GM18499 (cell line): ENCODE data around the gene EGFL8.

ENCODE experiments used
- ATAC-seq: cut with Tn5 transposase; IDR thresholded peaks from one replicate; pipeline ENCODE4 v1.9.1; 2021; ENCODE audit warnings: moderate number of reproducible peaks; ENCODE audit not compliant: insufficient read depth, unreplicated experiment

EGFL8 gene

DNA sequence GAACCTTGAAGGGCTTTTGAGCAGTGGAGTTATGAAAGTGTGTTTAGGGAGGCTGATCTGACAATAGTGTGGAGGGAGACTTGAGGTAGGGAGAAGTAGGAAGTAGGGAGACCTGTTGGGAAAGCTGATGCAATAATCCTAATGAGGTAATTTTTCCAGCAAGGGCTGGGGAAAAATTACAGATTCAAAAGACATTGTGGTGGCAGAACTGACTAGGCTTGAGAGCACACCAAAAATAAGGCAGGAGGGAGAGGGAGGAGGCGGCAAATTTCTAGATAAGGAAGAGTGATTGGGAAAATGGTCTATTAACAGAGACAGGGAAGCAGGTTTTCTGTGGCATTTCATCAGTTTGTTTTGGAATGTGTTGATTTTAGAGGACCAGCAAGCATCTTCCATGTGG is 18.1 kb upstream of the EGFL8 start:
- ATAC-seq = no peak

GRCh38 chr6:32146687-32147086 is 17.7 kb upstream of the EGFL8 start:
- no peak for ATAC-seq

GRCh38 chr6:32147401-32148132 is 16.8 kb upstream of the EGFL8 start:
- no peak for ATAC-seq

- ATAC-seq = no peak
These were observed 15.9 kb upstream of the EGFL8 start for GRCh38 chr6:32148289-32149091.

DNA sequence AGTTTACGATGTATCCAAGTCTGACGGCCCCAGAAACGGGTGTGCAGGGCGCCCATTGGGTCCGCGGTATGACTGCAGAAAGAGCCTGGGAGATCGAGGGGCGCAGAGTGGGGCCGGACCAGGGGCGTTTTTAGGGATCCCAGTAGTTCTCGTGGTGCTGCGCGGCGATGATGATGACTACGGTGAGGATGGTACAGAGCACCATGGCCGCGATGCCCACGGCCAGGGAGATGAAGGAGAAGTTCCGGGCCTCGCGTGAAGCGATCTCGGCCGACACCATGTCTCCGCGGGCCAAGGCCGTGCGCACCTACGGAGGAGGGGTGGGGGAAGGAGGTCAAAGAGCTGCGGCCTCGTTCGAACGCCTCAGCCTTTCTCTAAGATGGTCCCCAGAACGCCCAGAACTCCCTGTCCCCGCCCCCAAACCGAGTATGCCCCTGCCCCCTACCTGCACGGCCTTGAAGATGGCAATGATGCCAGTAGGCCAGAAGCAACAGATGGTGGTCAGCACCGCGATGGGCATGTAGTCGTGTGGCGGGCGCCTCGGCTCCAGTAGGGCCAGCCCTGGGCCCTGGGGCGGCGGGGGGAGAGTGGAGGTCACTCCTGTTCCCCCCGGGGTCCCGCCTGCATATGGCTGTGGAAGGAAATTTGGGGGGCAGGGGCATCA is 15.2 kb upstream of the EGFL8 start:
- ATAC-seq = no peak

DNA sequence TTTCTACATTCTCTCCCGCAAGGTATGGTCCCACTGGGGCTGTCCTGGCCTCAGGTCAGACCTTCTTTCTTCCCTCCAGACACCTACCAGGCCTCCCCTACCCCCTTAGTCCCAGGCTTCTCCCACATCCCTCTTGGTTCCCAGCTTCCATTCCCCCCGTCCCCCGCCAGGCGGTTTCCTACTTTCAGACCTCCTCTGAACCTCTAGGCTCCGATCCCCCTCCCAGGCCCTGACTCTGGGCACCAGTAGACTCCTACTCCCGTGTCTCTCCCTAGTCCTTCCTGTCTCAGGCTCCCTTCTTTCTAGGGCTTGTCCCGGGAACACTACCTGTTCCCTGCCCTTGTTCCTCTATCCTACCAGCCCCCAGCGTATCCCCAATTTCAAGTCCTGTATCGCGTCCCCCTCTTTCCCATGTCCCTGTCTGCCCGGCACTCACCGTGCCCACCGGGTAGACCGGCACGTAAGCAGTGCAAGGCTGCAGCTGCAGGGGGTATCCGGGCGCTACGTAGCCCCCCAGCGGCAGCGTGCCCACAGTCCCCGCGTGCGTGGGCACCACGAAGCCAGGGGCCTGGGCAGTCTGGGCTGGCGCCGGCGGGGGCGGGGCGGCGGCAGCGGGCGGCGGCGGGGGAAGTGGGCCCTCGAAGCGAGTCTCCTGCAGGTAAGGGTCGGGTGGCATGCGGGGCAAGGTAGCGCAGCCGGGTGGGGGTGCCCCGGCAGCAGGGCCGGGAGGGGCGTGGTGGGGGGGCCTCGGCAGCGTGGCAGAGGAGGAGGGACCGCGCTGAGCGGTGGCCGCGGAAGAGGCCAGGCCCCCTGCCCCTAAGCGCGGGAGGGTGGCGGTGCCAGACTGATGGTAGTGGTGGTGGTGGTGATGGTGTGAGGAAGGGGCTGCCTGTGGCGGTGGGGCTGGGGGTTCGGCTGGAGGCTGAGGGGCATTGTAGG is 14.2 kb upstream of the EGFL8 start:
- ATAC-seq = no peak

GRCh38 chr6:32151181-32151862 is 13.1 kb upstream of the EGFL8 start:
- no peak for ATAC-seq

DNA sequence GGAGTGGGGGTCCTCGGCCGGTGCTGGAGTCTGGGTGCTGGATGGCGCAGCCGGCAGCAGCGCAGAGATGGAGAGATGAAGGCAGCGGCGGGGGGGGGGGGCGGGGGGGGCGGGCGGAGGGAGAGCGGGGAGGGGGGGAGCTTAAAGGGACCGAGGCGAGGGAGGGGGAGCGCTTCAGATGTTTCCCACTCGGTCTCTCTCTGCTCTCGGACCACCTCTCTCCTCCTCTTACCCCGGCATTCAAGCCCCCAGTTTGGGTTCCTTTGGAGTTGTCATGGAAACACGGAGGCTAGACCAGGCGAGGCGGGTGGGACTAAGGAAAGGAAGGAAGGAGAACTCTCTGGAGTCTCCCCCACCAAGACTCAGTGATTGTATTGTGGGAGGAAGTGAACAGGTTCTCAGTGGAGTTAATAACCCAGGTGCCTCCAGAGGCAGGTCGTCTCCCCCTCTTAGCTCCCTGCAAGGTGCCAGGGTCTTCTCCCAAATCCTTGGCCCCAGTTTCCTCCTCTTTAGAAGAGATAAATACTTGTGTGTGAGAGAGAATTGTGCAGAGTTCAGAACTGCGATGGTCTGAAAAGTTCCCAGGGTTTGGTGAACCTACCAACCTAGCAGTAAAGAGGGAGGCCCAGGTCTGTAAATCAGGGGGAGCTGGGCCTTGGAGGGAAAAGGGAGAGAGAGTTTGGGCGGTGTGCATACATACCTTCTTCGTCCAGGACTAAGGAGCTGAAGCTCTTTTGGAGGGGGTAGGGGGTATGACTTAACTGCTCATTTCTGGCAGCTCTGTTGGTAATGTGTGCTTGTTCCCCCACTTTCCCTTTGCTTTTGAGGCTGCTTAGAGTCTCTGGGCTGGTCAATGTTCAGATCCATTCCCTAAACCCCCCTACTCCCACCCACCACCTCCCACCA is 12.3 kb upstream of the EGFL8 start, which contains the start of gene PRRT1:
Gene PRRT1 (minus strand): TSS at position 77 of the 906 bp plus-strand sequence. CDS start 112 bp downstream, outside the sequence.
- ATAC-seq = no peak

GRCh38 chr6:32152769-32153563 is 11.4 kb upstream of the EGFL8 start:
- ATAC-seq = no peak

DNA sequence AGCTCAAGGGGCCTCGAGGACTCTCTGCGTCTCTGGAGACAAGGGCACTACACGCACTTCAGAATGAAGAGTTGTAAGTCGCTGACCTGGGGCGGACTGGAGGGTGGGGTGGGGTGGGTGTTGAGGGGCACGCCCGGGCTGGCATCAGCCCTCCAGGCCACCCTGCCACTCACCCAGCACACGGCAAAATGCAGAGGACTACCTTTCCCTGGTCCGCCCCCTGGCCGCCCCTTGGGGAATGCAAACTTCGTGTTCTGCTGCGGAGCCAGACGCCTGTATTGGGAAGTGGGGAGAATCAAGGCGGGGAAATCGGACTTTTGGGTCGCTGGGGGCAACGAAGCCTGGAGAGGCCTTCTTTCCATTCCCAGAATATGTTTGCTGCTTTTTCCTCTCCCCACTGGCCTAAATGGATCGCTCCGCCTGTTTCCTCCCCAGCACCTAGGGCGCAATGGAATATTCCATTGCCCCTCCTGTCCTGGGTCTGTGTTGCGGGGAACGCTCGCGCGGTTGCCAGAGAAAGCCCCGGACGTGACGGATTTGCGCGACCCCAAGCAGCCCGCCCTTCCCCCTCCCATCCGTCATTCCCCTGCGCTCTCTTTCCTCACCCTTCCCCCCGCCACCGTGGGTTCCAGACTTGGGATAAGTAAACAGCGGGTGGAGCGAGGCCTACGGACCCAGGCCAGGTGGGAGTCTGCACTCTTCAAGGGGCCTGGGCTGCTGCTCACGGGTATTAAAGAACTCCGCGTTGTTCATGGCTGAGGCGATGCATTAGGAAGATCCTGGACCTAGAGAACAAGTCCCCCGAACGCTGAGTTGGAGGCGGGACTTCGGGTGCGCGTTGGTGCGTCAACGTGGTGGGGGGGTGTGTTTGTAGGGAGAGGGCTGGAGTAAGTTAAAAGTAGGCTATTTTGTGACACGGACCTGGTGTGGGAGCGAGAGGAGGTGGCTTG is 10.6 kb upstream of the EGFL8 start, which contains the start of gene PPT2:
Gene PPT2 (plus strand): TSS at position 578 of the 950 bp plus-strand sequence. CDS start 454 bp downstream, outside the sequence.
- no peak for ATAC-seq

GRCh38 chr6:32154514-32155161 is 9.8 kb upstream of the EGFL8 start:
- ATAC-seq = no peak

DNA sequence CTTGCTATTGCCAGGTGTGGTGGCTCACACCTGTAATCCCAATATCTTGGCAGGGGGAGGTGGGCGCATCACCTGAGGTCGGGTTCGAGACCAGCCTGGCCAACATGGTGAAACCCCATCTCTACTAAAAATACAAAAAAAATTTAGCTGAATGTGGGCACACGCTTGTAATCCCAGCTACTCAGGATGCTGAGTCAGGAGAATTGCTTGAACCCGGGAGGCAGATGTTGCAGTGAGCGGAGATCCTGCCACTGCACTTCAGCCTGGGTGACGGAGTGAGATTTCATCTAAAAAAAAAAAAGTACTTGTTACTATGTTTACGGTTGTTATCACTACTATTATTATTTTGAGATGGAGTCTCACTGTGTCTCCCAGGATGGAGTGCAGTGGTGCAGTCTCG is 7.5 kb upstream of the EGFL8 start:
- ATAC-seq = no peak

DNA sequence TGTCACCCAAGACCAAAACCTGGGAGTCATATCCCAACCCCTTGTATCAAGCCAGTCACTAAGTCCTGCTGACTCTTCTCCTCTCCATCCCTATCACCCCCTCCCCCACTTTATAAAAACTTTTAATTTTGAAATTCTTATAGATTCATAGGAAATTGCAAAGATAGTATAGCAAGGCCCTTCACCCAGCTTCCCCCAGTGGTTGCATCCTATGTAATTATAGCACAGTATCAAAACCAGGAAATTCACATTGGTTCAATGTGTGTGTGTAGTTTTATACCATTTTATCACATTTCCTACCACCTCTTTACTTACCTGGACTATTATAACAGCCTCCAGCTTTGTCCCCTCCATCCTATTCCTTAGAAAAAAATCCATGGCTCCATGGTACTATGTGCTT is 6.3 kb upstream of the EGFL8 start:
- no peak for ATAC-seq

DNA sequence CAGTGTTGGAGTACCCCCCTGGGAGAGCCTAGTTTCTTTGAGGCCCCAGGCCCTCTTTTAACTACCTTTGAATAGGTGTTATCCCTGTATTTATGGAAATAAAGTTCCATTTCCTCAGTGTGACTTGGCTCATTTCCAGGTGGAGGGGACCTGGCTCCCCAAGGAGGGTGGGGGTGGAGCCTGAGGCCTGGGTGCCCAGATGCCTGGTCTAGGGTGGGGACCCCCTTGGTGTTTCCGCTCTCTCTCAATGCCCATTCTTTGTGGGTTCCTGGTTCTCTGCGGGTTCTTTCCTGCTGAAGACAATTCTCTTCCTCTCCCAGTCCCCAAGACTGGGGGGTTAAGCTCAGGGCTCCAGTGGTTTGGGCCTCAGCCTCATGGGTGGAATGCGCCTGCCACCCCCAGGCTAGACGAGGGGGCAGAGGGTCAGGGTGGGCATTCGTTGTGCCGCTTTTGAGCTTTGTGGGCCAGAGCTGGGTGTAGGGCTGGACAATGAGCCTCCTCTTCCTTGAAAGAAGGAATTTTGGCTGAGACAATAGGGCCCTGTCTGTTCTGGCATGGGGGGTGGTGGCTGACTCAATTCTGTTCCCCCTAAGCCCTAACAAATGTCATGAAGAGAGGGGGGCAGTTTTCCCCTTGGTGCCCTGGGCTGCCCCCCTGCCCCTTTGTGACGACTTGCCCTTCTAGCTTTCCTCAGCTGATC is 686 bp upstream of the EGFL8 start:
- ATAC-seq = no peak

- ATAC-seq = no peak
These were observed 2.1 kb downstream of the EGFL8 start for GRCh38 chr6:32166411-32167061.
